ENCODE results near the gene LRRC1.

GRCh38 chr6:53929041-53929820 lies 134.4 kb downstream of the LRRC1 start:
- TF ChIP-seq CTCF (IDR thresholded peaks at IDR 0.05) (no peak), POLR2A (IDR thresholded peaks at IDR 0.05) (no peak)
